GM18511 (cell line): ENCODE data around the gene CAT.

ENCODE experiments used
- ATAC-seq: cut with Tn5 transposase; IDR thresholded peaks from one replicate; pipeline ENCODE4 v1.9.1; 2021; ENCODE audit warnings: mild to moderate bottlenecking, moderate library complexity; ENCODE audit not compliant: unreplicated experiment

CAT gene

GRCh38 chr11:34493926-34494595, 55.3 kb downstream of the CAT start:
- ATAC-seq, result no peak

GRCh38 chr11:34495239-34495723, 56.5 kb downstream of the CAT start:
- ATAC-seq, result no peak

GRCh38 chr11:34495724-34496377, 57.1 kb downstream of the CAT start:
- ATAC-seq, result no peak

GRCh38 chr11:34499719-34500500, 61.2 kb downstream of the CAT start:
- ATAC-seq, result no peak

- ATAC-seq, result no peak
These were observed 62.8 kb downstream of the CAT start for GRCh38 chr11:34501500-34501899.

GRCh38 chr11:34501949-34502348, 63.2 kb downstream of the CAT start:
- no peak for ATAC-seq

GRCh38 chr11:34502949-34503348, 64.2 kb downstream of the CAT start:
- no peak for ATAC-seq

- no peak for ATAC-seq
These were observed 67.1 kb downstream of the CAT start for GRCh38 chr11:34505874-34506273.

- no peak for ATAC-seq
These were observed 68.4 kb downstream of the CAT start for GRCh38 chr11:34507156-34507555.

- ATAC-seq, result no peak
These were observed 68.9 kb downstream of the CAT start for GRCh38 chr11:34507610-34508009.

- ATAC-seq, result no peak
These were observed 69.8 kb downstream of the CAT start for GRCh38 chr11:34508524-34508923.

- ATAC-seq, result no peak
These were observed 70.7 kb downstream of the CAT start for GRCh38 chr11:34509336-34509876.

GRCh38 chr11:34510218-34510617, 71.5 kb downstream of the CAT start:
- no peak for ATAC-seq

GRCh38 chr11:34510673-34511072, 71.9 kb downstream of the CAT start:
- ATAC-seq, result no peak

- ATAC-seq, result peak; percentile 85
These were observed 74.3 kb downstream of the CAT start for GRCh38 chr11:34512840-34513681.

- no peak for ATAC-seq
These were observed 75.1 kb downstream of the CAT start, which contains the start of gene ELF5 for GRCh38 chr11:34513682-34514449. Gene ELF5 (minus strand): TSS chr11:34513794. CDS start chr11:34505749, 8,045 bp downstream.

- no peak for ATAC-seq
These were observed 75.9 kb downstream of the CAT start for GRCh38 chr11:34514597-34514996.

GRCh38 chr11:34516247-34517040, 77.7 kb downstream of the CAT start:
- ATAC-seq, result no peak
